Stimulated activated naive CD8-positive, alpha-beta T cell treated with anti-CD3 and anti-CD28 coated beads, Interleukin-15, amount 100 ng/mL, for 72 hours (primary cell): ENCODE data around the gene DIP2B.

Experiments used
- ATAC-seq: fragments of 150-1000 bp; cut with Tn5 transposase; 2 replicates; pipeline ENCODE4 v1.10.0; 2021; ENCODE audit warnings: mild to moderate bottlenecking, moderate library complexity
- DNase-seq, 2 donors: peaks; one replicate each; pipeline ENCODE4 v3.0.0; 2021 to 2022
- H3K27ac Mint-ChIP-seq, 2 donors: one replicate each; pipeline ENCODE4 v1.8.0; 2022; ENCODE audit warnings: mild to moderate bottlenecking in 2 of 2, mixed read lengths in 2 of 2, moderate library complexity in 2 of 2
- H3K27me3 Mint-ChIP-seq: one replicate; pipeline ENCODE4 v1.8.0; 2022; ENCODE audit warnings: mixed read lengths
- H3K4me1 Mint-ChIP-seq: one replicate; pipeline ENCODE4 v1.8.0; 2022; ENCODE audit warnings: mild to moderate bottlenecking, mixed read lengths
- H3K4me3 Mint-ChIP-seq, 2 donors: one replicate each; pipeline ENCODE4 v1.8.0; 2022; ENCODE audit warnings: mild to moderate bottlenecking in 2 of 2, mixed read lengths in 2 of 2, moderate library complexity in 1 of 2
- H3K9me3 Mint-ChIP-seq, 2 donors: one replicate each; pipeline ENCODE4 v1.8.0; 2022; ENCODE audit warnings: mixed read lengths in 2 of 2

The DIP2B gene

DNA sequence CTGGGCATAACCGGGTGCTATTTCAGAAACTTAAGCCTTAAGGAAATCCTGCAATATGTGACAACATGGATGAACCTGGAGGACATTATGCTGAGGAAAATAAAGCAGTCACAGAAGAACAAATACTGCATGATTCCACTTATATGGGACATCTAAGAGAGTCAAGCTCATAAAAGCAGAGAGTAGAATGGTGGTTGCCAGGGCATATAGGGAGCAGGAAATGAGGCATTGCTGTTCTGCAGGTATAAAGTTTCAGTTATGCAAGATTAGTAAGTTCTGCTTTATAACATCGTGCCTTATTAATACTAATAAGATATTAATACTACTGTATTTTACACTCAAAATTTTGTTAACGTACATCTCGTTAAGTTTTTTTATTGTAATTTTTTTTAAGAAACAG, 134.9 kb downstream of the DIP2B start:
- no peak for DNase-seq
- no peak overlapping the region for H3K4me3 Mint-ChIP-seq
- no peak overlapping the region for H3K27ac Mint-ChIP-seq
- ATAC-seq = no peak
- no peaks in the 10 kb centered on the region for H3K9me3 Mint-ChIP-seq
- peaks cover 49% of the 10 kb centered on the region for H3K4me1 Mint-ChIP-seq
- H3K27me3 Mint-ChIP-seq = no peaks in the 10 kb centered on the region

DNA sequence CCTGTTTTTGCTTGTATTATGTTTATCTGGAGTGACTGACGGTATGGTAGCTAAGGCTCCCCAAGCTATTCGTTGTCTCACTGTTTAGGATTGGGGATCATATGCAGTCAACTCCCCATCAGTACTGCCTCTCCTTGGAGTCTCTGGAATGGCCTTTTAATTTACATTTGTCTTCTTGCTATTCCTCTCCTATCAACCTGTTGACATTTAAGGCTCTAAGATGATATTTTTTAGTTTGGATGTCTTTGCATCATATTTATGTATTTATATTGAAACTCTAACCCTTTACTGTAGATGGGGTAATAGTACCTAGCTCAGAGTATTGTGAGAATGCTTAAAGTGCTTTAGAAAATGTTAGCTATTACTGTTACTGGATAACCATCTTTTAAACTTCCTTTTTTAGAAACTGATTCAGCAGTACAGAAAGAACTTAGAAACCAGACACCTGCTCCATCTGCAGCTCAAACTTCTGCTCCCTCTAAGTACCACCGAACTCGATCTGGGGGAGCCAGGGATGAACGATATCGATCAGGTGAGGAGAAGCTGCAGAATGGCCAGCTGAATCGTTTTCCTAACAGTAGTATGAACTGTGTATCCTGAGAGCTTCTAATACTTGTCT, 135.6 kb downstream of the DIP2B start:
- no peak overlapping the region for H3K27ac Mint-ChIP-seq
- DNase-seq (no peak), ATAC-seq (no peak)
- H3K9me3 Mint-ChIP-seq = no peaks in the 10 kb centered on the region
- no peak overlapping the region for H3K4me3 Mint-ChIP-seq
- peaks cover 44% of the 10 kb centered on the region for H3K4me1 Mint-ChIP-seq
- H3K27me3 Mint-ChIP-seq = no peaks in the 10 kb centered on the region

DNA sequence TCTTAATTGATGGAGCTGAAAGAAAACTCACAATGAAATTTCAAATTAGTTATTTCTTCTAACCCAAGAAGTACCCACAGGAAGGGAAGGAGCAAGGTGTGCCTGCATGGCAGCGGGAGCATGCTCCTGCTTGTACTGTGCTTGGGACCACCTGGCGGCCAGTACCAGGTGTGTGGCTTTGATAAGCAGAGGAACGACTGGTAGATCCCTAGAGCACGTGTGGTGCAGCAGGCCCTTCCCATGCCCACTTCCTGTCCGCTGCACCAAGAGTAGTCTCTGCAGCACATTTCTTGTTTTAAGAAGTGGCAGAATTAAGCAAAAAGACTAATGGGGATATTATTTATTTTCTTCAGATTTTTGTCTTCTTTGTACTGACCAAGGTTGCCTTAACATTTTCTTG, 136.8 kb downstream of the DIP2B start:
- Mint-ChIP-seq H3K4me1 (peaks cover 37% of the 10 kb centered on the region), H3K27me3 (no peaks in the 10 kb centered on the region), H3K9me3 (no peaks in the 10 kb centered on the region), H3K4me3 (no peak overlapping the region), H3K27ac (peak overlapping the region in 1 of 2 donors; percentile 20)
- ATAC-seq = no peak
- DNase-seq = no peak

DNA sequence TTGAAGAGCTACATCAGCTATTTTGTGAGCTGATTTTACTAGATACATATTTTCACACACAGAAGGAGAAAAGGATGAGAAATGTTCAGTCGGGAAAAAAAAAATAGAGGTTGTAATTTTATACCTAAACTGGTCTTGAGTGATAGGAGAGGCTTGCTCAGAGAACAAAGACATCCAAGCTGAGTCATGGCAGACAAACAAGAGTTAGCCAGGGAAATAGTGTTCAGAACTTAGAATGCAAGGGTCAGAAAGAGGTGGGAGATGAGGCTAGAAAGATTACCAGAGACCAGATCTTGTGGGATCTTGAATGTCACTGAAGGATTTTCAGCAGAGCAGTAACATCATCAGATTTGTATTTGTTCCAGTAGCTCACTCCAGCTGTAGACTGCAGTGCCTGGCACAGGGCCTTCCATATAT, 137.3 kb downstream of the DIP2B start:
- H3K4me1 Mint-ChIP-seq = peaks cover 38% of the 10 kb centered on the region
- H3K27ac Mint-ChIP-seq = peak overlapping the region in 1 of 2 donors; percentile 20
- ATAC-seq = no peak
- H3K4me3 Mint-ChIP-seq = no peak overlapping the region
- H3K9me3 Mint-ChIP-seq = no peaks in the 10 kb centered on the region
- DNase-seq = no peak
- no peaks in the 10 kb centered on the region for H3K27me3 Mint-ChIP-seq

DNA sequence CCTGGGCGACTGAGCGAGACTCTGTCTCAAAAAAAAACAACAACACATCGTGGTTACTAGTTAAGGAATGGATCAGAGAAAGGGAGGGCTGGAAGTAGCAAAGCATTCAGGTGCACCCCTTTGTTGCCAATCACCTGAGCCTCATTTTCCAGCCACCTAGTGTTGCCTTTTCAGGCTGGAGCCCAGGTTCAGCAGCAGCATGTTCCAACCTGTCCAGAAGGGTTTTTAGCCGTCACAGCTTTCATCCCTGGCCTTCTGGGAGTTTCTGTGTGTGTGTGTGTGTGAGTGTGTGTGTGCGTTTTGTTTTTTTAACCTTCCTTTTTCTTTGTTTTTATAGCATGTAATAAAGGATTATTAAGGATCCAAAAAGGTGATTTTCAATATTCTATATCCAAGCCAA, 138.0 kb downstream of the DIP2B start:
- Mint-ChIP-seq H3K9me3 (no peaks in the 10 kb centered on the region), H3K4me3 (no peak overlapping the region), H3K27ac (peak overlapping the region in 1 of 2 donors; percentile 52), H3K4me1 (peaks cover 38% of the 10 kb centered on the region), H3K27me3 (no peaks in the 10 kb centered on the region)
- ATAC-seq = no peak
- DNase-seq = no peak

DNA sequence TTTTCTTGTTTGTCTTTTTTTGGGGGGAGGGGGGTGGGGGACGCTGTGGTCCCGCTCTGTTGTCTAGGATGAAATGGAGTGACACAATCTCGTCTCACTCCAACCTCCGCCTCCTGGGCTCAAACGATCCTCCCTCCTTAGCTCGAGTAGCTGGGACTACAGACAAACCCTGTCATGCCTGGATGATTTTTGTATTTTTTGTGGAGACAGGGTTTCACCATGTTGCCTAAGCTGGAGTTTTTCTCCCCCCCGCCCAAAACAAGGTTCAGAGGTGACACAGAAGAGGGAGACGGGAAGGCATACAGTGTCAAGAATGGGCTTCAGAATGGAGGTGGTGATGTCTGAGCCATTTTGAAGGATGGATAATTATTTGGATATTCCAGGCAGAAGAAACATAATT, 142.2 kb downstream of the DIP2B start:
- DNase-seq (no peak), ATAC-seq (no peak)
- Mint-ChIP-seq H3K9me3 (no peaks in the 10 kb centered on the region), H3K27ac (no peak overlapping the region), H3K4me1 (peaks cover 13% of the 10 kb centered on the region), H3K27me3 (no peaks in the 10 kb centered on the region), H3K4me3 (no peak overlapping the region)

DNA sequence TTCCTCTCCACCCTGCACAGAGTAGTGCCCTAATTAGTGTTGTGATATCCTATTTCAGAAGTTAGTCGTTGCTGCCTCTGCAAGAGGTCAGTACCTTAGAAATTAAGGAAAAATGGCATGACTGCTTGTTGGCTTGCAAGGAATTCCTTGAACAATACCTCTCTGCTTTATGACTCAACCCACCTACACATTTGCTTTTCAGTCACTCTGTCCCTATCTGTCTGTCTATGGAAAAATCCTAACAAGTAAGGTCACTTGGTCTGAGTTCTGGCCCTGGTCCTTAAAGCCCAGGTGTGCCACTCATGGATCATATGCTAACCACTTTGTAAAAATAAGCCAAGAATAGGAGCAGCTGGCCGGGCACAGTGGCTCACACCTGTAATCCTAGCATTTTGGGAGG, 142.7 kb downstream of the DIP2B start:
- Mint-ChIP-seq H3K4me3 (no peak overlapping the region), H3K9me3 (no peaks in the 10 kb centered on the region), H3K27ac (no peak overlapping the region), H3K4me1 (peaks cover 13% of the 10 kb centered on the region), H3K27me3 (no peaks in the 10 kb centered on the region)
- ATAC-seq (no peak), DNase-seq (no peak)

DNA sequence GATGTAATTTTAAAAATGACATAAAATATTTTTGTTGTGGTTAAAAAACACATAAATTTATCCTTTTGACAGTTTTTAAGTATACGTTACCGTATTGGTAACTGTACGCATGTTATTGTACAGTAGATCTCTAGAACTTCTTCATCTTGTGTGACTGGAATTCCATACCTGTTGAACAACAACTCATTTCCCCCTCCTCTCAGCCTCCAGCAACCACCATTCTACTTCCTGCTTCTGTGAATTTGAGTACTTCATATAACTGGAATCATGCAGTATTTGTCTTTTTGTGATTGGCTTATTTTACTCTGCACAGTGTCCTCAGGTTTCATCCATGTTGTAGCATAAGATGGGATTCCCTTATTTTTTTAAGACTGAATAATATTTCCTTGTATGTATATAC, 145.5 kb downstream of the DIP2B start:
- ATAC-seq (no peak), DNase-seq (no peak)

DNA sequence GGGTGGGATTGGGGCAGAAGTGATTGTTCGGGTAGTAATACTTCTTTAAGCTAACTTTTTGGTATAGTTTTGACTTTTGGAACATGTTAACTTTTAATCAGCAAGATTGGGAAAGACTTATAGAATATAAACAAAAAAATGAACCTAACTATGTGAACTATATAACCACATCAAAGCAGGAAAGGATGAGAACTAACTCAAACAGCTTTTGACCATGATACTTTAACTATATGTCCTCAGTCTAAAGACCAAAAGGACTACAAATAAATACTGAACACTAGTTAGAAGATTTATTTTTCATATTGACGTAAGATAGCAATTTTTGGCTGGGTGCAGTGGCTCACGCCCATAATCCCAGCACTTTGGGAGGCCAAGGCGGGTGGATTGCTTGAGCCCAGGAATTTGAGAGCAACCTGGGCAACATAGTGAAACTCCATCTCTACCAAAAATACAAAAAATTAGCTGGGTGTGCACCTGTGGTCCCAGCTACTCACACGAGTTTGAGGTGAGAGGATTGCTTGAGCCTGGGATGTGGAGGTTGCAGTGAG, 150.7 kb downstream of the DIP2B start:
- DNase-seq (no peak), ATAC-seq (no peak)
- Mint-ChIP-seq H3K27ac (no peak overlapping the region), H3K9me3 (no peaks in the 10 kb centered on the region), H3K4me1 (no peaks in the 10 kb centered on the region), H3K27me3 (no peaks in the 10 kb centered on the region), H3K4me3 (no peak overlapping the region)

More for the DNA sequence above, 145.5 kb downstream of the DIP2B start:
- peaks cover 13% of the 10 kb centered on the region for H3K4me1 Mint-ChIP-seq
- no peaks in the 10 kb centered on the region for H3K27me3 Mint-ChIP-seq
- H3K27ac Mint-ChIP-seq = peak overlapping the region in 1 of 2 donors; percentile 19
- H3K4me3 Mint-ChIP-seq = no peak overlapping the region
- no peaks in the 10 kb centered on the region for H3K9me3 Mint-ChIP-seq

DNA sequence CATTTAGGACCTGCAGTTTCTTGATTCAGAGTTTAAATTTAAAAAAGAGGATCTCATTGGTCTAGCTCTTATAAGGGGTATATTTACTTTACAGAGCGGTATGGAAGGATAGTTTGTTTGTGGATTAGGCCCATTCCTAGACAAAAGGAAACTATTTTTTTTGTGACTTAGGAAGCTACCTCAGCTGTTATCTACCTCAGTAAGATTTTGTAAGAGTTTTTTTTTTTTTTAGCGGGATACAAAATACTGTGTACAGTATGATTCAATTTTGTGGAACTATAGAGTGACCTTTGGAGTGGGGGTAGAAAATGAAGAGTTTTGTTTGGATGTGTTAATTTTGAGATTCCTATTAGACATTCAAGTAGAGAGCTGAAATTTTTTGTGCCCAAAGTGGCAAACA, 154.5 kb downstream of the DIP2B start:
- ATAC-seq (no peak), DNase-seq (no peak)
- Mint-ChIP-seq H3K4me3 (no peak overlapping the region), H3K27me3 (no peaks in the 10 kb centered on the region), H3K9me3 (no peaks in the 10 kb centered on the region), H3K4me1 (no peaks in the 10 kb centered on the region), H3K27ac (peak overlapping the region in 1 of 2 donors; percentile 73)

DNA sequence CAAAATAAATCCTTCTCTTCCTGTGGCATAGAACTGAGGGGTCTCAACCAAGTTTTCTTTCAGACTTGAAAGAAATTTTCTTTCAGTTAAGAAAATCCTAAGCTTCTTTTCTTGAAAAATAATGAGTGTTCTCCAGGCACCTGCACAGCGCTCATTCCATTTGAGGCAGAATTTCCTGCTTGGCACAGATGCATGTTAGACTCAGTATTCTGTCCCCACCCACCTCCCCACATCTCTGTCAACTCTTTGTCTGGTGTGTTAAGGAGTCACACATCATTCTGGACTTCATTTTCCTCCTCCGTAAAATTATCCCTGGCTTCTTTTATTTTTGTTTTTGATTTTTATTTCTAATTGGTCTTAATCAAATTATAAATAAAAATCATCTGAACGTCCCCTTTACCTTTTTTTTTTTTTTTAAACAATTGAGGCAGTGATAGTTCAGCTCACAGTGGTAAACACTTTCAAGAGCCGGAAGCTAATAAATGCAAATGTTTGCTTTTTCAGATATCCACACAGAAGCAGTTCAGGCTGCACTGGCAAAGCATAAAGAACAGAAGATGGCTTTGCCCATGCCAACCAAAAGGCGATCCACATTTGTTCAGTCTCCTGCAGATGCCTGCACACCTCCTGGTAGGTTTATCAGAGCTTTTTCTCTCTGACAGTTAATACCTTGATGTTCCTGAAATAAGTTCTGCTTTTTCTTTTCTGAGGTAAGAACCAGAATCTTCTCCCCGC, 155.1 kb downstream of the DIP2B start:
- no peak overlapping the region for H3K4me3 Mint-ChIP-seq
- no peak overlapping the region for H3K27ac Mint-ChIP-seq

DNA sequence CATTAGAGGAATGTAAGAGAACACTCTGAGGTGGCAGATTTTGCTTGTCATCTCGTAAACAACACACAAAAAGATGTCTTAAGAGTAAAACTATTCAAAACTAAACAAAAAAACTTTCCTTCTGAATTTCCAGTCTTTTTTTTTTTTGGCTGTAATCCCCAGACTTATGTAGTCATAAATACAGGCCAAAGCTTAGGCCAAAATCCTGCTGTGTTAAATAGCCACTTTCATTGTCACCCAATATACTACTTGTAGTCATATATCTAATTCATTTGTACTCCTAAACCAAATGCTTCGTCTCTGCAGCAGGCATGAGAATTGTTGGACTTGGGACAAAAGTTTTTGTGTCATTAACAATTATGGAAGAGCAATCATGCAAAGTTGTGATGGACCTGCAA, 155.6 kb downstream of the DIP2B start:
- H3K4me1 Mint-ChIP-seq = no peaks in the 10 kb centered on the region

More for the DNA sequence above, 155.1 kb downstream of the DIP2B start:
- DNase-seq (no peak), ATAC-seq (no peak)
- Mint-ChIP-seq H3K27me3 (no peaks in the 10 kb centered on the region), H3K9me3 (no peaks in the 10 kb centered on the region), H3K4me1 (no peaks in the 10 kb centered on the region)

DNA sequence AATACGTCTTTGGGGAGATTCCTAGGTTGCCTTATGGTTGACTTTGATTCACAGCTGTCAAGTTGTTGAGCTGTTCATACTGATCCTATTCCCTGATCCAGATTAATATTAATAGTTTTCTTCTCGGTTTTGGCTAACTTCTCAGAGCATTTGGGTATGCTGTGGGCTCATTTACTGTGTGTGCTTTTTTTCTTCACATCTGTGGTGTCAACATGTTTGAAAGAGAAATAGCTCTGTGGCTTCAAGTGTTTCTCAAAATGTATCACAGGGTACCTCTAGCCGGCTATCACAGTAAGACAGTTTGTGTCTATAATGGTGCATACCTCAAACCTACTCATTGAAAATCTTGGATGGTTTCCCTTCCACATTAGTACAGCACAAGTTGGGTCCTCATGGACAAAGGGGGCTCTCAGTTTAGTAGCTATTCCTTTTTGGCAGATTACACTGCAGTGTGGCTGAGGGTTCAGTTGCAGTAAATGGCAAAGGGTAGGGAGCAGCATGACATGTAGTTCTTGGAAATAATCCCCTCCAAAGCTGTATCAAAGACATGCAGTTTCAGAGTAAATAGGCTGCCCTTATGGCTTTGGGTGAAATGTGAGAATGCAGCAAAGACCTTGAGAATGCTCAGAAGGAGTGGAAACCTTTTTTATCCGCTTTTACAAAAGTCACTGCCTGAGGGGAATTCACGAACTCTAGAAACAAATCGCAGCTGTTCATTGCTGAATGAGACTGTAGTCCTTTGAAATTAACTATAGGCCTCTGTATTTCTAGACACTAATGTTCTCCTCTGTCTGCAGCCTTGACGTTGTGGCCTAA, 156.7 kb downstream of the DIP2B start:
- no peak for ATAC-seq
- no peak overlapping the region for H3K4me3 Mint-ChIP-seq
- H3K9me3 Mint-ChIP-seq = no peaks in the 10 kb centered on the region
- H3K27ac Mint-ChIP-seq = peak overlapping the region in 1 of 2 donors; percentile 6
- no peaks in the 10 kb centered on the region for H3K4me1 Mint-ChIP-seq
- no peaks in the 10 kb centered on the region for H3K27me3 Mint-ChIP-seq
- DNase-seq = no peak

More for the DNA sequence above, 155.6 kb downstream of the DIP2B start:
- Mint-ChIP-seq H3K27me3 (no peaks in the 10 kb centered on the region), H3K27ac (no peak overlapping the region), H3K4me3 (no peak overlapping the region), H3K9me3 (no peaks in the 10 kb centered on the region)
- DNase-seq (no peak), ATAC-seq (no peak)

DNA sequence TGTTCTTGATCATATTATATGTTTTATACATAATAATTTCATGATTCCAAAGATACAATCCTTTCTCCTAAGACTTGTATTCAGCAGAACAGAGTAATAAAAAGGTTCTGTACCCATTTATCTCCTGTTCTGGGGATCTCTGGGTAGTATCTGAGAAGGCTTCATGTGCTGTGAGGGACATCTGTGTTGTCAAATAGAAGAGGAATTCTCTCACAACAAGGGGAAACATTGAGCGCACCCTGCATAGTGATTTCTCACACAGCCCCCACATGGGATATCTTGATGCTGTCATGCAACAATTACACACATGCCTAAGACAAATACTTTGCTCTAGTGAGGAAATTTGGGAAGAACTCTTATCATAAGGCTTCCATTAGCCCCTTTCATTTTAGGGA, 157.3 kb downstream of the DIP2B start:
- H3K9me3 Mint-ChIP-seq = no peaks in the 10 kb centered on the region
- no peak overlapping the region for H3K4me3 Mint-ChIP-seq
- DNase-seq (no peak), ATAC-seq (no peak)
- no peaks in the 10 kb centered on the region for H3K4me1 Mint-ChIP-seq
- no peaks in the 10 kb centered on the region for H3K27me3 Mint-ChIP-seq
- H3K27ac Mint-ChIP-seq = no peak overlapping the region

DNA sequence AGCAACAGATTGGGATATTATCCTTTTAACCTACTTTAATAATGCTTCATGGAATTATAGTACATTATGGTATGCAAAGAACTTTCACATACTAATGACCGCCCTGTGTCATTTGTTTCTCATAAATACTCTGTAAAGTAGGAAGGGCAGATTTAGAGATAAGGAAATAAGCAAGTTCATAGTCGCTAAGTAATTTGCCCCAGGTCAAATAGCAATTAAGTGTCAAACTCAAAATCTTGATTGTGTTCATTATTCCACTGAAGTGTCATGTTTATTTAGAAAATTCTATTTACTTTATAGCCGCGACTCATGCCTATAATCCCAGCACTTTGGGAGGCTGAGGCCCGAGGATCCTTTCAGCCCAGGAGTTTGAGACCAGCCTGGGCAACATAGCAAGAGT, 160.4 kb downstream of the DIP2B start:
- no peaks in the 10 kb centered on the region for H3K4me1 Mint-ChIP-seq
- no peak overlapping the region for H3K4me3 Mint-ChIP-seq
- no peaks in the 10 kb centered on the region for H3K27me3 Mint-ChIP-seq
- H3K27ac Mint-ChIP-seq = no peak overlapping the region
- no peak for DNase-seq
- H3K9me3 Mint-ChIP-seq = no peaks in the 10 kb centered on the region
- no peak for ATAC-seq

DNA sequence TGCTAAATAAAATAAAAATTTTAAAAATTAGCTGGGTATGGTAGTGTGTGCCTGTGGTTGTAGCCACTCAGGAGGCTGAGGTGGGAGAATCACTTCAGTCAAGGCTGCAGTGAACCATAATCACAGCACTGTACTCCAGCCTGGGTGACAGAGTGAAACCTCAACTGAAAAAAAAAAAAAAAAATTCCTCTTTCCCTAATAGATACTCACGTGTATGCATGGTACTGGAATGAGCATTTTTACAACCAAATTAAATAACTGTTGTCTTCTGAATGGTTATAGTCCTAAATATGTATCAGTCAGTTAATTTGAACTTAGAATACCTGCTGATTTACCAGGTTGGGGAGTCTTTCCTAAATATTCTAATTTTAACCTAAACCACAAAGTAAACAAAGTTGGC, 160.8 kb downstream of the DIP2B start:
- ATAC-seq (no peak), DNase-seq (no peak)
- Mint-ChIP-seq H3K9me3 (no peaks in the 10 kb centered on the region), H3K4me1 (no peaks in the 10 kb centered on the region), H3K4me3 (no peak overlapping the region), H3K27me3 (no peaks in the 10 kb centered on the region), H3K27ac (no peak overlapping the region)
